HepG2 (cell line): ENCODE results near the gene USP2. TPM values are rescaled to one million over a fixed set of nuclear protein-coding genes. Genes with fewer than 3 reads are reported as not detected.

Experiments
- ARID2 ChIP-seq: sonication (generic); formaldehyde crosslinking; IDR thresholded peaks from 2 replicates; pipeline ENCODE4 v1.8.1; 2022; ENCODE audit warnings: mild to moderate bottlenecking, missing genetic modification reagents, borderline replicate concordance
- HOXA3 ChIP-seq: sonication (generic); formaldehyde crosslinking; IDR thresholded peaks from 2 replicates; pipeline ENCODE4 v1.5.0; 2020; ENCODE audit warnings: missing genetic modification reagents
- MAF1 ChIP-seq: sonication (generic); formaldehyde crosslinking; IDR thresholded peaks from 2 replicates; pipeline ENCODE4 v1.5.0; 2020; ENCODE audit warnings: missing genetic modification reagents, borderline replicate concordance
- MED1 ChIP-seq: sonication (generic); formaldehyde crosslinking; IDR thresholded peaks from 2 replicates; pipeline ENCODE4 v1.4.0; 2020; ENCODE audit warnings: missing genetic modification reagents
- MEIS1 ChIP-seq: sonication (generic); formaldehyde crosslinking; IDR thresholded peaks from 2 replicates; pipeline ENCODE4 v1.9.0; 2021; ENCODE audit warnings: mild to moderate bottlenecking, missing genetic modification reagents, moderate library complexity, borderline replicate concordance
- MXD4 ChIP-seq: IDR thresholded peaks from 2 replicates; pipeline ENCODE4 v1.6.1; 2016; ENCODE audit warnings: mild to moderate bottlenecking, missing biosample characterization, missing genetic modification reagents
- POGZ ChIP-seq: sonication (generic); formaldehyde crosslinking; IDR thresholded peaks from 2 replicates; pipeline ENCODE4 v1.4.0; 2020; ENCODE audit warnings: mild to moderate bottlenecking, missing genetic modification reagents
- ZBTB38 ChIP-seq: sonication (generic); formaldehyde crosslinking; IDR thresholded peaks from 2 replicates; pipeline ENCODE4 v1.5.1; 2020; ENCODE audit warnings: mild to moderate bottlenecking, missing genetic modification reagents
- ZKSCAN8 ChIP-seq: IDR thresholded peaks from 2 replicates; pipeline ENCODE4 v1.6.1; 2016; ENCODE audit warnings: borderline replicate concordance, missing genetic modification reagents, missing compliant biosample characterization
- ZNF501 ChIP-seq: sonication (generic); formaldehyde crosslinking; IDR thresholded peaks from 2 replicates; pipeline ENCODE4 v1.5.1; 2020; ENCODE audit warnings: mild to moderate bottlenecking, moderate library complexity, missing genetic modification reagents
- ZNF563 ChIP-seq: sonication (generic); formaldehyde crosslinking; IDR thresholded peaks from 2 replicates; pipeline ENCODE4 v1.8.0; 2022; ENCODE audit warnings: mild to moderate bottlenecking, moderate library complexity, missing genetic modification reagents
- ZNF567 ChIP-seq: sonication (generic); formaldehyde crosslinking; IDR thresholded peaks from 2 replicates; pipeline ENCODE4 v1.8.1; 2023; ENCODE audit warnings: mild to moderate bottlenecking, missing genetic modification reagents, borderline replicate concordance
- polyA plus RNA-seq, 8 experiments: library from polyadenylated mRNA; depleted of rRNA in 3 of 8; stranded (reverse) in 7 of 8; unstranded in 1 of 8; fragments of >200 nt; fragmentation: Illumina TruSeq in 4 of 8; extraction: Trizol in 4 of 8; gene quantifications; 2 replicates each; pipeline versions ENCODE4 v1.2.1 to v1.2.3, GENCODE V29; 2011 to 2016; ENCODE audit warnings: low read depth in 4 of 8, missing spikeins in 1 of 8, mixed read lengths in 1 of 8; ENCODE audit not compliant: insufficient read depth in 1 of 8
- total RNA-seq, 5 experiments: library from RNA; depleted of rRNA; stranded (reverse); fragments of >200 nt; fragmentation: Illumina TruSeq; extraction: Trizol; gene quantifications; 2 replicates each; pipeline ENCODE4 v1.2.3, GENCODE V29; 2016; ENCODE audit warnings: low read depth in 1 of 5
- TF ChIP-seq, protein P1 (sequence below): sonication (generic); formaldehyde crosslinking; IDR thresholded peaks from 2 replicates; pipeline ENCODE4 v1.9.0; 2022; ENCODE audit warnings: missing genetic modification reagents, mild to moderate bottlenecking, borderline replicate concordance
- TF ChIP-seq, protein P2 (sequence below): sonication (generic); formaldehyde crosslinking; IDR thresholded peaks from 2 replicates; pipeline ENCODE4 v1.5.0; 2020; ENCODE audit warnings: missing genetic modification reagents
- TF ChIP-seq, protein P3 (sequence below): sonication (generic); formaldehyde crosslinking; IDR thresholded peaks from 2 replicates; pipeline ENCODE4 v1.4.0; 2020; ENCODE audit warnings: missing genetic modification reagents
- TF ChIP-seq, protein P4 (sequence below): sonication (generic); formaldehyde crosslinking; IDR thresholded peaks from 2 replicates; pipeline ENCODE4 v1.9.0; 2021; ENCODE audit warnings: missing genetic modification reagents, borderline replicate concordance
- TF ChIP-seq, protein P5 (sequence below): sonication (generic); formaldehyde crosslinking; IDR thresholded peaks from 2 replicates; pipeline ENCODE4 v1.5.0; 2020; ENCODE audit warnings: mild to moderate bottlenecking, missing genetic modification reagents
- TF ChIP-seq, protein P6 (sequence below): sonication (generic); formaldehyde crosslinking; IDR thresholded peaks from 2 replicates; pipeline ENCODE4 v1.5.0; 2020; ENCODE audit warnings: missing genetic modification reagents
- TF ChIP-seq, protein P7 (sequence below): sonication (generic); formaldehyde crosslinking; IDR thresholded peaks from 2 replicates; pipeline ENCODE4 v1.4.0; 2020; ENCODE audit warnings: missing genetic modification reagents

Gene USP2
- total and polyA plus RNA-seq, 2 of the 13 experiments (the other 11 are each of a cell fraction or from before 2014, with no cell fraction given): 2.5 to 6.0 TPM

DNA sequence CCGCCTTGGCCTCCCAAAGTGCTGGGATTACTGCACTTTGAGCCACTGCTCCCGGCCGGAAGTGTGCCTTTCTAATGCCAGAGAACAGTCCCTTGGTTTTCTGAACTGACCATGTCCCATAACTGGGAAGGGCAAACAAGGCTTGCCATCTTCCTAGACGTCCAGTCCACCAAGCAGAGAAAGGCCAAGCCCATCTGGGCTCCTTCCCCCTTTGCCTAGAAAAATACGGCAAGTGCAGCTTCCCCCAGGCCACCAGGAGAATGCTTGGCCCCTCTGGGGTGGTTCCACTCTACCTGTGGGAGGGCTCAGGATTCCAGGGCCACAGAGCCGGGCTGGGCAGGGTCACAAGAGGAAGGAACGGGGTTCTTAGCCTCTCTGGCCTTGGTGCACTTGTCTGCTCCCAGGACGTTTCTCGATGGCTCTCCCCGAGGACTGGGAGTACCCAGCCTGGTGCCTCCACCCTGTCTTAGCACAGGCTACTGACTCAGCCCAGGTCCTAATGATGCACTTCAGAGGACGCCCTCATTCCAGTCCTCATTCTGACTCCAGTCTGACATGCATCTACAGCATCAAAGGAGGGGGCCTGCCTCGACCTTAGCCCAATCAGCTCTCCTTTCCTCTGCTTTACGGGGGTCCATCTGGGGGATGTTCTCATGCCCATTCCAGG, 1.2 kb downstream of the USP2 start (continued):
- TF ChIP-seq ZNF501 (CRISPR knock-in tag) (no peak), MED1 (CRISPR knock-in tag) (no peak), HOXA3 (CRISPR knock-in tag) (0 out of 2 replicates have a peak, but pooled peaks have one; percentile 21), ZNF563 (no peak), ZBTB38 (CRISPR knock-in tag) (no peak), MEIS1 (CRISPR knock-in tag) (no peak), MAF1 (no peak), ARID2 (CRISPR knock-in tag) (no peak), ZNF567 (CRISPR knock-in tag) (no peak), POGZ (CRISPR knock-in tag) (no peak), MXD4 (CRISPR knock-in tag) (no peak), ZKSCAN8 (CRISPR knock-in tag) (no peak)
- TF ChIP-seq, protein P1, sequence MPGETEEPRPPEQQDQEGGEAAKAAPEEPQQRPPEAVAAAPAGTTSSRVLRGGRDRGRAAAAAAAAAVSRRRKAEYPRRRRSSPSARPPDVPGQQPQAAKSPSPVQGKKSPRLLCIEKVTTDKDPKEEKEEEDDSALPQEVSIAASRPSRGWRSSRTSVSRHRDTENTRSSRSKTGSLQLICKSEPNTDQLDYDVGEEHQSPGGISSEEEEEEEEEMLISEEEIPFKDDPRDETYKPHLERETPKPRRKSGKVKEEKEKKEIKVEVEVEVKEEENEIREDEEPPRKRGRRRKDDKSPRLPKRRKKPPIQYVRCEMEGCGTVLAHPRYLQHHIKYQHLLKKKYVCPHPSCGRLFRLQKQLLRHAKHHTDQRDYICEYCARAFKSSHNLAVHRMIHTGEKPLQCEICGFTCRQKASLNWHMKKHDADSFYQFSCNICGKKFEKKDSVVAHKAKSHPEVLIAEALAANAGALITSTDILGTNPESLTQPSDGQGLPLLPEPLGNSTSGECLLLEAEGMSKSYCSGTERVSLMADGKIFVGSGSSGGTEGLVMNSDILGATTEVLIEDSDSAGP: no peak
- TF ChIP-seq, protein P2, sequence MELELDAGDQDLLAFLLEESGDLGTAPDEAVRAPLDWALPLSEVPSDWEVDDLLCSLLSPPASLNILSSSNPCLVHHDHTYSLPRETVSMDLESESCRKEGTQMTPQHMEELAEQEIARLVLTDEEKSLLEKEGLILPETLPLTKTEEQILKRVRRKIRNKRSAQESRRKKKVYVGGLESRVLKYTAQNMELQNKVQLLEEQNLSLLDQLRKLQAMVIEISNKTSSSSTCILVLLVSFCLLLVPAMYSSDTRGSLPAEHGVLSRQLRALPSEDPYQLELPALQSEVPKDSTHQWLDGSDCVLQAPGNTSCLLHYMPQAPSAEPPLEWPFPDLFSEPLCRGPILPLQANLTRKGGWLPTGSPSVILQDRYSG (CRISPR knock-in tag): no peak
- TF ChIP-seq, protein P3, sequence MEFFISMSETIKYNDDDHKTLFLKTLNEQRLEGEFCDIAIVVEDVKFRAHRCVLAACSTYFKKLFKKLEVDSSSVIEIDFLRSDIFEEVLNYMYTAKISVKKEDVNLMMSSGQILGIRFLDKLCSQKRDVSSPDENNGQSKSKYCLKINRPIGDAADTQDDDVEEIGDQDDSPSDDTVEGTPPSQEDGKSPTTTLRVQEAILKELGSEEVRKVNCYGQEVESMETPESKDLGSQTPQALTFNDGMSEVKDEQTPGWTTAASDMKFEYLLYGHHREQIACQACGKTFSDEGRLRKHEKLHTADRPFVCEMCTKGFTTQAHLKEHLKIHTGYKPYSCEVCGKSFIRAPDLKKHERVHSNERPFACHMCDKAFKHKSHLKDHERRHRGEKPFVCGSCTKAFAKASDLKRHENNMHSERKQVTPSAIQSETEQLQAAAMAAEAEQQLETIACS (CRISPR knock-in tag): no peak
- TF ChIP-seq, protein P4, sequence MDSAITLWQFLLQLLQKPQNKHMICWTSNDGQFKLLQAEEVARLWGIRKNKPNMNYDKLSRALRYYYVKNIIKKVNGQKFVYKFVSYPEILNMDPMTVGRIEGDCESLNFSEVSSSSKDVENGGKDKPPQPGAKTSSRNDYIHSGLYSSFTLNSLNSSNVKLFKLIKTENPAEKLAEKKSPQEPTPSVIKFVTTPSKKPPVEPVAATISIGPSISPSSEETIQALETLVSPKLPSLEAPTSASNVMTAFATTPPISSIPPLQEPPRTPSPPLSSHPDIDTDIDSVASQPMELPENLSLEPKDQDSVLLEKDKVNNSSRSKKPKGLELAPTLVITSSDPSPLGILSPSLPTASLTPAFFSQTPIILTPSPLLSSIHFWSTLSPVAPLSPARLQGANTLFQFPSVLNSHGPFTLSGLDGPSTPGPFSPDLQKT (CRISPR knock-in tag): no peak
- TF ChIP-seq, protein P5, sequence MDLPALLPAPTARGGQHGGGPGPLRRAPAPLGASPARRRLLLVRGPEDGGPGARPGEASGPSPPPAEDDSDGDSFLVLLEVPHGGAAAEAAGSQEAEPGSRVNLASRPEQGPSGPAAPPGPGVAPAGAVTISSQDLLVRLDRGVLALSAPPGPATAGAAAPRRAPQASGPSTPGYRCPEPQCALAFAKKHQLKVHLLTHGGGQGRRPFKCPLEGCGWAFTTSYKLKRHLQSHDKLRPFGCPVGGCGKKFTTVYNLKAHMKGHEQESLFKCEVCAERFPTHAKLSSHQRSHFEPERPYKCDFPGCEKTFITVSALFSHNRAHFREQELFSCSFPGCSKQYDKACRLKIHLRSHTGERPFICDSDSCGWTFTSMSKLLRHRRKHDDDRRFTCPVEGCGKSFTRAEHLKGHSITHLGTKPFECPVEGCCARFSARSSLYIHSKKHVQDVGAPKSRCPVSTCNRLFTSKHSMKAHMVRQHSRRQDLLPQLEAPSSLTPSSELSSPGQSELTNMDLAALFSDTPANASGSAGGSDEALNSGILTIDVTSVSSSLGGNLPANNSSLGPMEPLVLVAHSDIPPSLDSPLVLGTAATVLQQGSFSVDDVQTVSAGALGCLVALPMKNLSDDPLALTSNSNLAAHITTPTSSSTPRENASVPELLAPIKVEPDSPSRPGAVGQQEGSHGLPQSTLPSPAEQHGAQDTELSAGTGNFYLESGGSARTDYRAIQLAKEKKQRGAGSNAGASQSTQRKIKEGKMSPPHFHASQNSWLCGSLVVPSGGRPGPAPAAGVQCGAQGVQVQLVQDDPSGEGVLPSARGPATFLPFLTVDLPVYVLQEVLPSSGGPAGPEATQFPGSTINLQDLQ: 0 out of 2 replicates have a peak, but pooled peaks have one; percentile 31
- TF ChIP-seq, protein P6, sequence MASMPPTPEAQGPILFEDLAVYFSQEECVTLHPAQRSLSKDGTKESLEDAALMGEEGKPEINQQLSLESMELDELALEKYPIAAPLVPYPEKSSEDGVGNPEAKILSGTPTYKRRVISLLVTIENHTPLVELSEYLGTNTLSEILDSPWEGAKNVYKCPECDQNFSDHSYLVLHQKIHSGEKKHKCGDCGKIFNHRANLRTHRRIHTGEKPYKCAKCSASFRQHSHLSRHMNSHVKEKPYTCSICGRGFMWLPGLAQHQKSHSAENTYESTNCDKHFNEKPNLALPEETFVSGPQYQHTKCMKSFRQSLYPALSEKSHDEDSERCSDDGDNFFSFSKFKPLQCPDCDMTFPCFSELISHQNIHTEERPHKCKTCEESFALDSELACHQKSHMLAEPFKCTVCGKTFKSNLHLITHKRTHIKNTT (CRISPR knock-in tag): no peak
- TF ChIP-seq, protein P7, sequence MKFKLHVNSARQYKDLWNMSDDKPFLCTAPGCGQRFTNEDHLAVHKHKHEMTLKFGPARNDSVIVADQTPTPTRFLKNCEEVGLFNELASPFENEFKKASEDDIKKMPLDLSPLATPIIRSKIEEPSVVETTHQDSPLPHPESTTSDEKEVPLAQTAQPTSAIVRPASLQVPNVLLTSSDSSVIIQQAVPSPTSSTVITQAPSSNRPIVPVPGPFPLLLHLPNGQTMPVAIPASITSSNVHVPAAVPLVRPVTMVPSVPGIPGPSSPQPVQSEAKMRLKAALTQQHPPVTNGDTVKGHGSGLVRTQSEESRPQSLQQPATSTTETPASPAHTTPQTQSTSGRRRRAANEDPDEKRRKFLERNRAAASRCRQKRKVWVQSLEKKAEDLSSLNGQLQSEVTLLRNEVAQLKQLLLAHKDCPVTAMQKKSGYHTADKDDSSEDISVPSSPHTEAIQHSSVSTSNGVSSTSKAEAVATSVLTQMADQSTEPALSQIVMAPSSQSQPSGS (CRISPR knock-in tag): no peak
